Stimulated activated naive CD4-positive, alpha-beta T cell treated with Interleukin-2 at 50 U/mL for 16 hours (primary cell): ENCODE data around the gene UNC119B.
"Not testable (repeated sequence)": the region's sequence is repeated elsewhere in the genome, so short reads cannot be mapped to it uniquely, and the experiment has no call there.

Experiments used
- DNase-seq: peaks from one replicate; lab custom pipeline; 2025; lab: John Stamatoyannopoulos, UW

Gene UNC119B

GRCh38 chr12:120719496-120720233 lies 9.4 kb downstream of the UNC119B start:
- no peak for DNase-seq

GRCh38 chr12:120720234-120720986 lies 10.2 kb downstream of the UNC119B start:
- no peak for DNase-seq

GRCh38 chr12:120720987-120721801 lies 10.9 kb downstream of the UNC119B start:
- DNase-seq, result no peak

GRCh38 chr12:120721866-120722265 lies 11.6 kb downstream of the UNC119B start:
- DNase-seq, result no peak

GRCh38 chr12:120722784-120723183 lies 12.5 kb downstream of the UNC119B start:
- no peak for DNase-seq

GRCh38 chr12:120724720-120725119 lies 14.5 kb downstream of the UNC119B start:
- no peak for DNase-seq

GRCh38 chr12:120725151-120725658 lies 14.9 kb downstream of the UNC119B start:
- no peak for DNase-seq

GRCh38 chr12:120725659-120726509 lies 15.6 kb downstream of the UNC119B start, which contains the start of gene ACADS:
ACADS (plus strand) TSS chr12:120725826; CDS start chr12:120725886, 60 bp downstream.
- peak; percentile 86 for DNase-seq

- DNase-seq, result no peak
Observed at GRCh38 chr12:120726510-120726793, 16.2 kb downstream of the UNC119B start.

- no peak for DNase-seq
Observed at GRCh38 chr12:120726961-120727360, 16.7 kb downstream of the UNC119B start.

GRCh38 chr12:120732198-120732597 lies 21.9 kb downstream of the UNC119B start:
- not testable (repeated sequence) for DNase-seq

GRCh38 chr12:120733574-120733973 lies 23.3 kb downstream of the UNC119B start:
- DNase-seq, result no peak

- DNase-seq, result no peak
Observed at GRCh38 chr12:120734210-120734609, 24.0 kb downstream of the UNC119B start.

- no peak for DNase-seq
Observed at GRCh38 chr12:120735181-120735580, 24.9 kb downstream of the UNC119B start.

- DNase-seq, result no peak
Observed at GRCh38 chr12:120736404-120737331, 26.4 kb downstream of the UNC119B start.

GRCh38 chr12:120737557-120738251 lies 27.4 kb downstream of the UNC119B start:
- DNase-seq, result no peak

GRCh38 chr12:120738252-120739030 lies 28.2 kb downstream of the UNC119B start:
- no peak for DNase-seq

- no peak for DNase-seq
Observed at GRCh38 chr12:120739031-120739762, 28.9 kb downstream of the UNC119B start.
